Measurements from ENCODE around the gene PITPNB. TPM values are rescaled to one million over a fixed set of nuclear protein-coding genes. Genes with fewer than 3 reads are reported as not detected.

PITPNB gene
- total RNA-seq, 1 donor from 2014 or later: 58.6 TPM

DNA sequence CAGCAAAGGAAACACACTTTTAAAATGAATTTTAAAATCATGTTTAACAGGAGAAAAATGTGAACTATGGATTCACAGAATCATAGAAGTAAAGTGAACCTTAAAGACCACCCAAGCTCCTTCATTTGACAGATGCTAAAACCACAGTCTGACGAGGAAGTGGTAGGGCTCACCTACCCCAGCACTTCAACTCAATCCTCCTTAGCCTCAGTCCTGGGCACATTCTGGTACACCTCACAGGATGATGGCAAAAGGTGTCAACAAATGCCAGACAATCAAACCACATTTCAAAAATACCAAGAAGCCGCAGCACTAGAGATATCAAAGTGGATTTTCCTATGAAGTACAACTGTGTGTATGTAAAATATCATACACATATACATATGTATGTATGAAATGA, 43.1 kb downstream of the PITPNB start:
- Histone ChIP-seq H3K4me1 (peaks cover 30% of the 10 kb centered on the region), H3K4me3 (no peak overlapping the region), H3K27me3 (ENCODE audit: low read depth) (no peaks in the 10 kb centered on the region), H3K27ac (no peak overlapping the region), H3K36me3 (peaks cover 34% of the 10 kb centered on the region), H3K9me3 (no peaks in the 10 kb centered on the region)
- intact Hi-C loops (cut with DNase I): no loop called here
- TF ChIP-seq, protein P1, sequence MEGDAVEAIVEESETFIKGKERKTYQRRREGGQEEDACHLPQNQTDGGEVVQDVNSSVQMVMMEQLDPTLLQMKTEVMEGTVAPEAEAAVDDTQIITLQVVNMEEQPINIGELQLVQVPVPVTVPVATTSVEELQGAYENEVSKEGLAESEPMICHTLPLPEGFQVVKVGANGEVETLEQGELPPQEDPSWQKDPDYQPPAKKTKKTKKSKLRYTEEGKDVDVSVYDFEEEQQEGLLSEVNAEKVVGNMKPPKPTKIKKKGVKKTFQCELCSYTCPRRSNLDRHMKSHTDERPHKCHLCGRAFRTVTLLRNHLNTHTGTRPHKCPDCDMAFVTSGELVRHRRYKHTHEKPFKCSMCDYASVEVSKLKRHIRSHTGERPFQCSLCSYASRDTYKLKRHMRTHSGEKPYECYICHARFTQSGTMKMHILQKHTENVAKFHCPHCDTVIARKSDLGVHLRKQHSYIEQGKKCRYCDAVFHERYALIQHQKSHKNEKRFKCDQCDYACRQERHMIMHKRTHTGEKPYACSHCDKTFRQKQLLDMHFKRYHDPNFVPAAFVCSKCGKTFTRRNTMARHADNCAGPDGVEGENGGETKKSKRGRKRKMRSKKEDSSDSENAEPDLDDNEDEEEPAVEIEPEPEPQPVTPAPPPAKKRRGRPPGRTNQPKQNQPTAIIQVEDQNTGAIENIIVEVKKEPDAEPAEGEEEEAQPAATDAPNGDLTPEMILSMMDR (IDR thresholded peaks at IDR 0.05): no peak
- ATAC-seq (no peak), DNase-seq (no peak)

DNA sequence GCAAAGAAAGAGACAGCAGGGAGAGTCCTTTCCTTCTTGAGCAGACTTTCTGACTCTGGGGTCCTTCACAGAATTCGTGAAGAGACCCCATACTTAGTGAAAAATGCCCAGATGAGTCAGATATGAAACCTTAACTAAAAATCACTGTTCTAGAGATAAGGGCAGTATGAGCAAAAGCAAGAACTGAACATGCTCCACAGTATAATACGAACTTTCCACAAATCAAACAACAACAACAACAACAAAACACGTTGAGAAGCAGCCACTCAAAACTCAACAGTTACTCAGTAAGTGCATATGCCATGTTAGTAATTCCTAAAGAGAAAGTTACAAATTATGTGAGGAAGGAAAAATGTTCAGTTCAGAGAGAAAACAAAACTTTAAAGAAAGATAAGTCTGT, 44.3 kb downstream of the PITPNB start:
- Histone ChIP-seq H3K36me3 (peaks cover 44% of the 10 kb centered on the region), H3K4me3 (no peak overlapping the region), H3K27me3 (ENCODE audit: low read depth) (no peaks in the 10 kb centered on the region), H3K27ac (no peak overlapping the region), H3K4me1 (peaks cover 24% of the 10 kb centered on the region), H3K9me3 (no peaks in the 10 kb centered on the region)
- ATAC-seq (no peak), DNase-seq (no peak)
- intact Hi-C loops (cut with DNase I): no loop called here
- TF ChIP-seq, protein P1 (IDR thresholded peaks at IDR 0.05): no peak

DNA sequence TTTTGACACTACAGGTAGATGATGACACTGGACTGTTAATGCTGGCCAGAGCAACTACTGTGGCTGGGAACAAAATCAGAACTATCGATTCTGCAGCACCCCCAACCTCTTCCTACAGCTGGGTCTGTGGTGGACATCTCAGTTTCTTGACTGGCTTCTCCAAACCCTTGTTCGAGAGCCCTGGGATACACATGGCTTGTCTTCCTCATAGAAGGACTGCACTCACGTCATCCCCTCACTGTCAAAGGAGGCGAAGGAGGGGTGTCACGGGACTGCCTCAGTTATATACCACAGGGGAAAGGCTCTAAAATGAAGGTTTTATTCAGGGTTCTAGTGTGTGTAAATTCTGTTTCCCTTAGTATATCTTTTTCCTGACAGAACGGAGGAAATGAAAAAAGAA, 44.9 kb downstream of the PITPNB start:
- no peak overlapping the region for H3K4me3 ChIP-seq
- intact Hi-C loops (cut with DNase I): no loop called here
- no peak for DNase-seq
- no peak overlapping the region for H3K27ac ChIP-seq
- peaks cover 24% of the 10 kb centered on the region for H3K4me1 ChIP-seq
- TF ChIP-seq, protein P1 (IDR thresholded peaks at IDR 0.05): no peak
- H3K36me3 ChIP-seq: peaks cover 44% of the 10 kb centered on the region
- no peaks in the 10 kb centered on the region for H3K27me3 ChIP-seq (ENCODE audit: low read depth)
- H3K9me3 ChIP-seq: no peaks in the 10 kb centered on the region
- ATAC-seq: no peak

DNA sequence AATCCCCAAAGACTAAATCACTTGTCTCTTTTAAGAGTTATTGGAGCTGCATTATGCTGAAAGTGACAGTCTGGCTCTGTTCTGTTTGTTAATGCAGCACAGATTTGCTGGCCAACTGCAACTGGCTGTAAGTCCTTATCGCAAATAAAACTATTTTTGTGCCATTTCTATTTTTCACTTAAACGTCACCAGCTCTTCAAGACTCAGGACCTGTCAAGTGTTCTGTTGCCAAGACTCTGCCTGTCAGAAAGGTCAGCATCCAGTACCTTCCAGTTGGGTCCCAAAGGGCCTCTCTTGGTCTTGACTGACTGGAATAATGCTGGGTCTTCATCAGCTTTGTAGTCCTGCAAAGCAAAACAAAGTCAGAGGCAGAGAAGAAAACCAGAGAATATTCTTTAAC, 45.6 kb downstream of the PITPNB start:
- TF ChIP-seq, protein P1 (IDR thresholded peaks at IDR 0.05): no peak
- ATAC-seq: no peak
- intact Hi-C loops (cut with DNase I): no loop called here

DNA sequence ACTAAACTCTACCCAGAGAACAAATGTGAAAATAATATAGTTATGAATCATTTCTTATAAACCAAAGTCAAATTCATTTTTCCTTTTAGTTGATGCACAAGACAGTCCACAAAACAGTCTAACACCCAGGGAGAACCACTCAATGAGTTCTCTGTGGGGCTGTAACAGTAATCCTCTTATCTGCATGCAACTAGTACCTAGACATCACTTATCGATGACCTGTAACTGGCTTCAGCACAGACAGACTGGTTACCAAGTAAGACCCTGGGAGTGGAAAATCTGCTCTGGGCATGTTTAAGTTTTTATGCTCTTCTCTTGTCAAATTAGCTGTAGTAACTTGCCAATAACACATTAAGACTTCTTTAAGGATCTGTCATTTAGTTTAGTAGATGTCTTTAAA, 46.6 kb downstream of the PITPNB start:
- Histone ChIP-seq H3K4me3 (no peak overlapping the region), H3K36me3 (peaks cover 44% of the 10 kb centered on the region), H3K4me1 (peaks cover 29% of the 10 kb centered on the region), H3K9me3 (no peaks in the 10 kb centered on the region), H3K27ac (no peak overlapping the region), H3K27me3 (ENCODE audit: low read depth) (no peaks in the 10 kb centered on the region)
- DNase-seq (no peak), ATAC-seq (no peak)
- TF ChIP-seq, protein P1 (IDR thresholded peaks at IDR 0.05): no peak
- intact Hi-C loops (cut with DNase I): no loop called here

More for the DNA sequence above, 45.6 kb downstream of the PITPNB start:
- Histone ChIP-seq H3K4me1 (peaks cover 27% of the 10 kb centered on the region), H3K9me3 (no peaks in the 10 kb centered on the region), H3K27ac (no peak overlapping the region), H3K27me3 (ENCODE audit: low read depth) (no peaks in the 10 kb centered on the region), H3K36me3 (peaks cover 44% of the 10 kb centered on the region), H3K4me3 (no peak overlapping the region)
- DNase-seq: no peak
